Keratinocyte (primary cell): ENCODE measurements around the gene RASAL2. TPM values are rescaled to one million over a fixed set of nuclear protein-coding genes. Genes with fewer than 3 reads are reported as not detected.
"Not testable (repeated sequence)": the region's sequence is repeated elsewhere in the genome, so short reads cannot be mapped to it uniquely, and the experiment has no call there.

Source experiments
- DNase-seq: peaks from one replicate; pipeline ENCODE4 v3.0.0-alpha.2; 2011; ENCODE audit warnings: low read depth, missing footprints, low spot score
- FAIRE-seq: peaks from 2 replicates; lab custom pipeline; 2011; peaks lifted over from hg19 to GRCh38; lab: Jason Lieb, UNC
- H2AFZ ChIP-seq: 2 replicates; pipeline ENCODE4 v1.6.0; 2012; ENCODE audit warnings: low read length, control low read depth, inconsistent platforms; ENCODE audit not compliant: control insufficient read depth
- H3K27ac ChIP-seq: 2 replicates; pipeline ENCODE4 v1.5.1; 2011; ENCODE audit warnings: low read length; ENCODE audit not compliant: control insufficient read depth, insufficient read depth
- H3K27me3 ChIP-seq: 3 replicates; pipeline ENCODE4 v1.6.0; 2011; ENCODE audit warnings: low read length; ENCODE audit not compliant: control insufficient read depth, insufficient read depth; ENCODE audit errors: extremely low read depth
- H3K36me3 ChIP-seq, 2 experiments: 2 replicates in 1 of 2; 3 replicates in 1 of 2; pipeline ENCODE4 v1.5.1; 2011; ENCODE audit warnings: low read length in 2 of 2, mild to moderate bottlenecking in 1 of 2; ENCODE audit not compliant: control insufficient read depth in 2 of 2, insufficient read depth in 2 of 2; ENCODE audit errors: extremely low read depth in 1 of 2
- H3K4me1 ChIP-seq: 3 replicates; pipeline ENCODE4 v1.5.1; 2011; ENCODE audit warnings: low read length; ENCODE audit not compliant: control insufficient read depth, insufficient read depth; ENCODE audit errors: extremely low read depth
- H3K4me2 ChIP-seq: 3 replicates; pipeline ENCODE4 v1.6.0; 2011; ENCODE audit warnings: low read depth, low read length; ENCODE audit not compliant: control insufficient read depth, insufficient read depth; ENCODE audit errors: extremely low read depth
- H3K4me3 ChIP-seq, 3 experiments: fragments of 200-600 bp in 1 of 3; sonication (generic) in 1 of 3; 2 replicates in 2 of 3; 3 replicates in 1 of 3; pipeline ENCODE4 v1.5.1; 2011 to 2016; ENCODE audit warnings: low read length in 3 of 3, mild to moderate bottlenecking in 3 of 3, control low read depth in 2 of 3, inconsistent platforms in 1 of 3, low read depth in 1 of 3, mixed read lengths in 1 of 3, mixed run types in 1 of 3, moderate library complexity in 1 of 3; ENCODE audit not compliant: control insufficient read depth in 2 of 3, insufficient read depth in 2 of 3; ENCODE audit errors: extremely low read depth in 1 of 3
- H3K79me2 ChIP-seq: 2 replicates; pipeline ENCODE4 v1.6.0; 2012; ENCODE audit warnings: low read length; ENCODE audit not compliant: control insufficient read depth, insufficient read depth
- H3K9ac ChIP-seq: 3 replicates; pipeline ENCODE4 v1.6.0; 2011; ENCODE audit warnings: low read length; ENCODE audit not compliant: control insufficient read depth, insufficient read depth; ENCODE audit errors: extremely low read depth
- H3K9me1 ChIP-seq: 3 replicates; pipeline ENCODE4 v1.6.0; 2011; ENCODE audit warnings: low read length; ENCODE audit not compliant: control insufficient read depth, insufficient read depth; ENCODE audit errors: extremely low read depth
- H3K9me3 ChIP-seq: 2 replicates; pipeline ENCODE4 v1.5.1; 2012; ENCODE audit warnings: low read depth, low read length; ENCODE audit not compliant: control insufficient read depth
- H4K20me1 ChIP-seq: 3 replicates; pipeline ENCODE4 v1.6.0; 2011; ENCODE audit warnings: low read length; ENCODE audit not compliant: control insufficient read depth, insufficient read depth; ENCODE audit errors: extremely low read depth
- CTCF ChIP-seq, 3 experiments: IDR thresholded peaks in 1 of 3; conservative IDR thresholded peaks in 1 of 3; optimal IDR thresholded peaks in 1 of 3; 2 replicates in 2 of 3; 3 replicates in 1 of 3; pipeline versions ENCODE3 to v1.5.1; 2011; ENCODE audit warnings: low read length in 3 of 3, mild to moderate bottlenecking in 3 of 3, moderate library complexity in 2 of 3, control low read depth in 1 of 3, inconsistent platforms in 1 of 3; ENCODE audit not compliant: insufficient read depth in 2 of 3; ENCODE audit errors: extremely low read depth in 1 of 3
- EZH2 ChIP-seq: IDR thresholded peaks from one replicate; pipeline ENCODE4 v1.6.1; 2012; ENCODE audit warnings: inconsistent platforms, mild to moderate bottlenecking, low read length, moderate library complexity
- dilution Hi-C: fragments of 300-500 bp; cut with MboI; formaldehyde crosslinking; loops from one replicate; pipeline ENCODE4 v1.7.0; 2020; ENCODE audit warnings: low sequenced_read_pairs; ENCODE audit not compliant: extremely low pct_ligation_motif_present
- polyA plus RNA-seq, 5 experiments: library from polyadenylated mRNA; depleted of rRNA in 3 of 5; stranded (reverse) in 3 of 5; stranded (forward) in 1 of 5; unstranded in 1 of 5; fragments of >200 nt; gene quantifications; 1 replicate in 1 of 5; 2 replicates in 3 of 5; 3 replicates in 1 of 5; pipeline versions ENCODE4 v1.2.1 to v1.2.3, GENCODE V29; 2011 to 2012; ENCODE audit warnings: missing spikeins in 2 of 5, low read depth in 1 of 5, low replicate concordance in 1 of 5

The RASAL2 gene
- polyA plus RNA-seq, 1 donor (not counting 4 experiments of a cell fraction or from before 2014, with no cell fraction given): 27.2 TPM

DNA sequence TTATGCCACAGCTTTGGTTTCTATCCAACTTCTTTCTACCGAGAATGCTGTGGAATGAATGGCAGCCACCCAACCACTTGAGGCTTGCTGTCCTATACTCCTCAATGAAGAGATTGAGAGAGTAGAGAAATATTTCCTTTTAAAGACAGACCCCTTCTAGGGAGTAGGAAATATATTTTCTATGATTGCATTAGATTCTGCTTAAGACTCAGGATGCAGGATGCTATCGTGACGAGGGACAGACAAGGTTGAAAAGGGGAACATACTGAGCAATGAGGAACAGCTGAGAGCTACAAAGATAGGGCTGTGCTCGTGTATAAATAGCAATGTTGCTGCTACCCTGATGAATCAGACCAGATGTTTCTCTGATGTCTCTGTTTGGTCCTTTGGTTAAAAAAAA lies 7.1 kb upstream of the RASAL2 start:
- dilution Hi-C loops: no loop called here
- Histone ChIP-seq H3K9ac (no peak overlapping the region), H3K27ac (no peak overlapping the region), H3K36me3 (no peaks in the 10 kb centered on the region), H3K9me3 (no peaks in the 10 kb centered on the region), H3K9me1 (no peaks in the 10 kb centered on the region), H3K27me3 (no peaks in the 10 kb centered on the region), H2AFZ (no peak overlapping the region), H3K79me2 (no peaks in the 10 kb centered on the region), H3K4me2 (no peak overlapping the region), H3K4me1 (no peaks in the 10 kb centered on the region), H3K4me3 (no peak overlapping the region), H4K20me1 (no peaks in the 10 kb centered on the region)
- DNase-seq: no peak
- FAIRE-seq: no peak
- TF ChIP-seq EZH2 (no peak), CTCF (optimal IDR thresholded peaks at IDR 0.05 in 1 of 3, IDR thresholded peaks at IDR 0.05 in 1 of 3, conservative IDR thresholded peaks at IDR 0.05 in 1 of 3; ENCODE audit: extremely low read depth in 1 of 3, insufficient read depth in 2 of 3, low read length in 3 of 3) (no peak)

DNA sequence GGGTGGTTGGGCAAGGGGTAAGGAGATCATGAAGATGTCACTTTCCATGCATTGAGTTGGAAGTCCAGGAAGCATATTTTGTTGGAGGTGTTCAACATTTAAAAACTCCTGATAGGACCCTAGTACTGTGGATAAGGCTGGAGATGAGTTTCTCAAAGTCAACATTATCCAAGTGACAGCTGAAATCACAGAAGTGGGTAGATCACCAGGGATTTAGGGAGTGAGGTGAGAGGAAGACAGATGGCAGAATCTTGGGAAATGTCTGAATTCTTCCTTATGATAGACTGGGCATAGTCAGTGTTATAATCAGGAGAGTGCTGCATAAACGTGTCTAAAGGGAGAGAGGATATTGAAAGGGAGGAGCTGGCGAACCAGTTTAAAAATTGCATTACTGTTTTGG lies 5.3 kb upstream of the RASAL2 start:
- H3K79me2 ChIP-seq: peaks cover 2% of the 10 kb centered on the region
- H3K9ac ChIP-seq: no peak overlapping the region
- no peaks in the 10 kb centered on the region for H3K9me3 ChIP-seq
- H3K4me3 ChIP-seq: no peak overlapping the region
- H4K20me1 ChIP-seq: no peaks in the 10 kb centered on the region
- H2AFZ ChIP-seq: no peak overlapping the region
- DNase-seq (no peak), FAIRE-seq (no peak)
- H3K27me3 ChIP-seq: no peaks in the 10 kb centered on the region
- H3K4me2 ChIP-seq: no peak overlapping the region
- dilution Hi-C loops: no loop called here
- peaks cover 10% of the 10 kb centered on the region for H3K4me1 ChIP-seq
- no peaks in the 10 kb centered on the region for H3K9me1 ChIP-seq
- TF ChIP-seq CTCF (optimal IDR thresholded peaks at IDR 0.05 in 1 of 3, IDR thresholded peaks at IDR 0.05 in 1 of 3, conservative IDR thresholded peaks at IDR 0.05 in 1 of 3; ENCODE audit: extremely low read depth in 1 of 3, insufficient read depth in 2 of 3, low read length in 3 of 3) (no peak), EZH2 (no peak)
- H3K36me3 ChIP-seq: no peaks in the 10 kb centered on the region
- no peak overlapping the region for H3K27ac ChIP-seq

GRCh38 chr1:178091454-178091853 lies 2.5 kb upstream of the RASAL2 start:
- Histone ChIP-seq H3K79me2 (peaks cover 30% of the 10 kb centered on the region), H3K4me1 (peaks cover 21% of the 10 kb centered on the region)
- dilution Hi-C loops, H3K9me3 ChIP-seq, H3K27me3 ChIP-seq, H3K9ac ChIP-seq, H2AFZ ChIP-seq, H3K4me3 ChIP-seq, H3K36me3 ChIP-seq, H3K27ac ChIP-seq, FAIRE-seq, H4K20me1 ChIP-seq, H3K4me2 ChIP-seq, DNase-seq, H3K9me1 ChIP-seq: not testable (repeated sequence)
